ENCODE measurements around the gene SSBP2. TPM values are rescaled to one million over a fixed set of nuclear protein-coding genes. Genes with fewer than 3 reads are reported as not detected.

SSBP2 gene
- polyA plus RNA-seq, 1 experiment: 74.3 TPM

GRCh38 chr5:81724108-81724507 lies 26.8 kb downstream of the SSBP2 start:
- Histone ChIP-seq H3K27me3 (ENCODE audit: control insufficient read depth, insufficient read depth, low read length) (no peaks in the 10 kb centered on the region), H3K27ac (ENCODE audit: low read depth, low read length) (no peak overlapping the region), H3K4me3 (ENCODE audit: low read depth, low read length) (no peak overlapping the region), H3K9me3 (ENCODE audit: control insufficient read depth, insufficient read depth, low read length) (no peaks in the 10 kb centered on the region)
- ChIA-PET CTCF (no interaction called here), POLR2A (no interaction called here)
- no peak for TF ChIP-seq CTCF (IDR thresholded peaks at IDR 0.05; ENCODE audit: low read depth, low read length)
- no peak for DNase-seq (ENCODE audit: low read depth, low spot score)

GRCh38 chr5:81721049-81721448 lies 29.8 kb downstream of the SSBP2 start:
- Histone ChIP-seq H3K27ac (ENCODE audit: low read depth, low read length) (no peak overlapping the region), H3K9me3 (ENCODE audit: control insufficient read depth, insufficient read depth, low read length) (no peaks in the 10 kb centered on the region), H3K27me3 (ENCODE audit: control insufficient read depth, insufficient read depth, low read length) (no peaks in the 10 kb centered on the region), H3K4me3 (ENCODE audit: low read depth, low read length) (no peak overlapping the region)
- DNase-seq (ENCODE audit: low read depth, low spot score): no peak
- no peak for TF ChIP-seq CTCF (IDR thresholded peaks at IDR 0.05; ENCODE audit: low read depth, low read length)
- CTCF ChIA-PET: no interaction called here
- POLR2A ChIA-PET: no interaction called here

DNA sequence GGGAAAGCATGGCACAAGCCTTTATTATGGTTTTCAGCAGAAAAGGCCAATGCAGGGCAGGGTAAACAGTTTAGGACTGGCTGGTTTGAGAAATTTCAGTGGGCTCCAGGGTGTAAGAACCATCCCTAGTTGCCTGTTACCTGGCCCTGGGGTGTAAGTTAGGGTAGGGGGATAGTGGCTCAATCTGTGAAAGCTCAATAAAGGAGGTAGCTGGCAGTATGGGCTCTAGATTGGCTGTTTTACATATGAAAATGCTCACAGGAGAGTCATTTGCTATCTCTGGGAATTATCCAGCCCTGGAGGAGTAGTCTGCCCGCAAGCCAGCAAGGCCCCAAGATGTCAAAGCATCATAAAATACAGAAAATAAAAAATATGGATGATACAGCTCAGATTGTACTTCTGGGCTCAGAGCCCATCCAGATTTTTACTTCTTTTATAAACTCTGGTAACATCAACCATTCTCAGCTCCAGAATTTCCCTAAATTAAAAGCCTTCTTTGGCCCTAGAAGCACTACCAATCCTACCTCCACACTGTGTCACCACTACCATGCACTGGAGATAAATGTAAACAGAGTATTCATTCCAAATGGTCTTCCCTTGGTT lies 31.1 kb downstream of the SSBP2 start:
- no peak for TF ChIP-seq CTCF (IDR thresholded peaks at IDR 0.05; ENCODE audit: low read depth, low read length)
- no peaks in the 10 kb centered on the region for H3K27me3 ChIP-seq (ENCODE audit: control insufficient read depth, insufficient read depth, low read length)
- H3K9me3 ChIP-seq (ENCODE audit: control insufficient read depth, insufficient read depth, low read length): no peaks in the 10 kb centered on the region
- H3K27ac ChIP-seq (ENCODE audit: low read depth, low read length): no peak overlapping the region
- no peak for DNase-seq (ENCODE audit: low read depth, low spot score)
- no peak overlapping the region for H3K4me3 ChIP-seq (ENCODE audit: low read depth, low read length)
- CTCF ChIA-PET: interaction anchor here (1.0 kb wide), 1 partner anchor 540 kb away, joined by 3 read pairs; no protein-coding TSS in a partner anchor
- POLR2A ChIA-PET: interaction anchor here (0.6 kb wide), 1 partner anchor 24 kb away, joined by 3 read pairs; no protein-coding TSS in a partner anchor

- H3K27ac ChIP-seq (ENCODE audit: low read depth, low read length): peak overlapping the region; percentile 78
- ChIA-PET CTCF (no interaction called here), POLR2A (interaction anchor here (0.7 kb wide), 1 partner anchor 447 kb away, joined by 3 read pairs; no protein-coding TSS in a partner anchor)
- H3K27me3 ChIP-seq (ENCODE audit: control insufficient read depth, insufficient read depth, low read length): no peaks in the 10 kb centered on the region
- TF ChIP-seq CTCF (IDR thresholded peaks at IDR 0.05; ENCODE audit: low read depth, low read length): no peak
- DNase-seq (ENCODE audit: low read depth, low spot score): no peak
- peak overlapping the region; percentile 8; the same call in 1 of the 2 replicates for H3K4me3 ChIP-seq (ENCODE audit: low read depth, low read length)
- no peaks in the 10 kb centered on the region for H3K9me3 ChIP-seq (ENCODE audit: control insufficient read depth, insufficient read depth, low read length)
Measured at GRCh38 chr5:81718300-81718699, 32.6 kb downstream of the SSBP2 start.

DNA sequence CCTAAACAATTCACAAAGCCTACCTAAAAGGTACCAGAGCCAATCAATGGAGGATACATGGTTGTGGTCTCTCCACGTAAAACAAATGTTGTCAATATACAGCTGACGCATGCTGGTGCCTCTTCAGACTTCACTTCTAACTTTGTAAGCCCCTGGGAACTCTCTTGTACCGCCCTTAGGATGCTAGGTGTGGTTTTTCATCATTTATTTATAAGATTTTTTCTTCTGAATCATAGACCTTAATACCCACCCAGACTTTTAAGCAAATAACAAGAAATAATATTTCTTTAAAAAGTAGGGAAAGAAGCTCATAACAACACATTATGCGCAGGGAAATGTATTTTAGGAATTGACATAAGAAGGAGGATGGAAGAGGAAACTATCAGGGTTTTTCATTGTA lies 33.0 kb downstream of the SSBP2 start:
- CTCF ChIA-PET: no interaction called here
- POLR2A ChIA-PET: interaction anchor here (0.7 kb wide), 1 partner anchor 447 kb away, joined by 3 read pairs; no protein-coding TSS in a partner anchor

More for the DNA sequence above, 33.0 kb downstream of the SSBP2 start:
- TF ChIP-seq CTCF (IDR thresholded peaks at IDR 0.05; ENCODE audit: low read depth, low read length): no peak
- no peaks in the 10 kb centered on the region for H3K27me3 ChIP-seq (ENCODE audit: control insufficient read depth, insufficient read depth, low read length)
- no peaks in the 10 kb centered on the region for H3K9me3 ChIP-seq (ENCODE audit: control insufficient read depth, insufficient read depth, low read length)
- H3K4me3 ChIP-seq (ENCODE audit: low read depth, low read length): no peak overlapping the region
- H3K27ac ChIP-seq (ENCODE audit: low read depth, low read length): no peak overlapping the region
- DNase-seq (ENCODE audit: low read depth, low spot score): peak; percentile 44
